SW480 (cell line): ENCODE results near the gene PTMS.

Experiments
- DNase-seq: peaks from one replicate; pipeline ENCODE4 v3.0.0-alpha.2; 2016; ENCODE audit warnings: low spot score

The PTMS gene

GRCh38 chr12:6788972-6789924 is 23.1 kb downstream of the PTMS start, which contains the start of gene CD4:
TSS of gene CD4 (plus strand) at chr12:6789528. CDS start at chr12:6800139, 10,611 bp downstream.
- DNase-seq = no peak

- no peak for DNase-seq
These were observed 24.5 kb downstream of the PTMS start for GRCh38 chr12:6790496-6791150.

- no peak for DNase-seq
These were observed 25.9 kb downstream of the PTMS start for GRCh38 chr12:6791931-6792520.

GRCh38 chr12:6792522-6793201 is 26.5 kb downstream of the PTMS start:
- peak; percentile 33 for DNase-seq

DNA sequence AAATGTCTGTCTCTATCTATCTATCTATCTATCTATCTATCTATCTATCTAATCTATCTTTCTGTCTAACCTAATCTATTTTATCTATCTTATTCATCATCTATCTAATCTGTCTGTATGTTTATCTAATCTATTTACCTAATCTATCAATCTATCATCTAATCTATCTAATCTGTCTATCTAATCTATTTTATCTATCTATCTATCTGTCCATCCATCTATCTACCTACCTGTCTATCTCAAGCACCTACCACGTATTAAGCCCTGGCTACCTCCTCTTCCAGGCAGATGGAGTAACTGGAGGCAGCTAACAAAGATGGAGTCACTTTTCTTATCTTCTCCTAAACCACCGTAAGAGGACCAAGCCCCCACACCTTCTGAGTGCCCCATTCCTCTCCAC is 28.9 kb downstream of the PTMS start:
- DNase-seq = no peak

- DNase-seq = no peak
These were observed 30.4 kb downstream of the PTMS start for GRCh38 chr12:6796576-6796975.

DNA sequence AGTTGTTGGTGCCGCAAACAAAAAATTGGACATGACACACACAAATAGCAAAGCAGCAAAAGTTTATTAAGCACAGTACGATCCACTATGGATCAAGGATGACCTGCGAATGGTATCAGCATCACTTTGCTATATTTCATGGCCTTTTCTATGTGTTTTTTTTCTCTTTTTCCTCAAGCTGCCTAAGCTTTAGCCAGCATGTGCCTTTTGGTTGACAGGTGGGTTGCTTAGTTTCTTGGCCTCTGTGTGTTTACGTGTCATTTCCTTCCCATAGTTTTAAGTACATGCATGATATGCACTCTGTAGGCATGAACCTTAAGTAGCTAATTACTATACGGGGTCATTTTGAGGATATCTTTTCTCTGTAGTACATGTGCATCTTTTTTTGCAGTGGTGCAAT is 33.0 kb downstream of the PTMS start:
- no peak for DNase-seq

GRCh38 chr12:6807170-6807569 is 41.0 kb downstream of the PTMS start:
- peak; percentile 75 for DNase-seq

- no peak for DNase-seq
These were observed 42.9 kb downstream of the PTMS start for GRCh38 chr12:6809056-6809455.

DNA sequence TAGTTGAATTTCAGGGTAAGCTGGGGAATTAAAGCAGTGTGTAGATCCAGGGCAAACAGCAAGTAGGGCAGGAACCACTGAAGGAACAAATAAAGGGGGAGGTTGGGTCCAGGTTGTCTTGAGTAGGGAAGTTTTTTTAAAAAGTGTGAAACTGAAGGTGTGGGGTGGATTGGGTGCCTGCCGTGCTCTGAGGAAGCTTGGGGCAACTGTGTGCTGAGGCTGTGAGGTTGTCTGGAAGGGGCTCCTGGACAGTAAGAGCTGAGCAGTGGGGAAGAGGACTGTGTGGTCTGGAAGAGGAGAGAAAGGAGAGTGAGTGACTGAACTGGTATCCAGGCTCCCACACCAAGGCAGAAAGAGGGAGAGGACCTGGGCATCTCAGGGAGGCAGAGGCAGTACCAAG is 44.6 kb downstream of the PTMS start:
- no peak for DNase-seq

DNA sequence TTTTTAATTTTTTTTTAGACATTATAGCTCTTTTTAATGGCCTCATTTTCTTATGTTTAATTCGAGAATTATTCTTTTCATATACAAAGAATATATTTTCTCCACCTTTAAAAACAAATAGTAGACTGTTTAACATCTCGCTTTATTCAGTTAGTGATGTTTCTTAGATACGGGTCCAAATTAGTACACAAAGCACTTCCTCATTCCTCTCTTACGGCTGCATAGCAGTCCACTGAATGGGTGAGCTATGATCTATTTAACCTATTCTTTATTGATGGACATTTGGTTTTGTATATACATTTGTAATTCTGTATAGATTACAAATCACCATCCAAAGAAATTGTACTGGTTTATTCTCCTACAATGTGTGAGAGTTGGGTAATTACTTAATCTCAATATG is 47.2 kb downstream of the PTMS start:
- no peak for DNase-seq

DNA sequence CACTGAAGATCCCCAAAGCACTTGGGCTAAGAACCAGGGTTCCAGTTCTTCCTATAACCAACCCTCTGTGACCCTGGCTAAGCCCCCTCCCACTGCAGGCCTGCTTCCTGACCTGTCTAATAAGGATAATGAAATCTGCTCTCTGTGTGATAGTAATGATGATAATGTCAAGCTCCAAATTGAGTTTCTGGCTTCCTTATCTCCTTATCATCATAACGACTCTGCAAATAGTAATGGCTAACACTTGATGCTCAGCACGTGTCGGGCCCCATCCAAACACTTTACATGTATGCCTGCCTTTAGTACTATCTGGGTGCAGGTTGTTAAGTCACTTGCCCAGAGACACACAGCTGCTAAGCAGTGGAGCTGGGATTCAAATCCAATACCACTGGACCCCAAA is 50.4 kb downstream of the PTMS start:
- no peak for DNase-seq

- DNase-seq = no peak
These were observed 50.9 kb downstream of the PTMS start for GRCh38 chr12:6817098-6817497.

GRCh38 chr12:6817662-6818157 is 51.5 kb downstream of the PTMS start:
- DNase-seq = no peak

DNA sequence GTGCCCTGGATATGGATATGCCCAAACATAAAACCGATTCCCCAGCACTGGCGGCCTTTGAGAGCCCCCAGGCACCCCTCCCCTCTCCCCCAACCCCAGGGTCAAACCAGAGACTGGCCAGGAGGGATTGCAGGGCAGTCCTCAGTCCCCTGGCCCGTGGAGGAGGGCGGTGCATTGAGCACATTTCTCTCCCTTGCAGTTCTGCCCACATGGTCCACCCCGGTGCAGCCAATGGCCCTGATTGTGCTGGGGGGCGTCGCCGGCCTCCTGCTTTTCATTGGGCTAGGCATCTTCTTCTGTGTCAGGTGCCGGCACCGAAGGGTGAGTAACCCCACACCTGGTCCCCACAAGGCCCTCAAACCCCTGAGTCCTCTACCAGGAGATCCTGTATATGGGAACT is 52.1 kb downstream of the PTMS start:
- no peak for DNase-seq

GRCh38 chr12:6818645-6819044 is 52.5 kb downstream of the PTMS start:
- DNase-seq = no peak

DNA sequence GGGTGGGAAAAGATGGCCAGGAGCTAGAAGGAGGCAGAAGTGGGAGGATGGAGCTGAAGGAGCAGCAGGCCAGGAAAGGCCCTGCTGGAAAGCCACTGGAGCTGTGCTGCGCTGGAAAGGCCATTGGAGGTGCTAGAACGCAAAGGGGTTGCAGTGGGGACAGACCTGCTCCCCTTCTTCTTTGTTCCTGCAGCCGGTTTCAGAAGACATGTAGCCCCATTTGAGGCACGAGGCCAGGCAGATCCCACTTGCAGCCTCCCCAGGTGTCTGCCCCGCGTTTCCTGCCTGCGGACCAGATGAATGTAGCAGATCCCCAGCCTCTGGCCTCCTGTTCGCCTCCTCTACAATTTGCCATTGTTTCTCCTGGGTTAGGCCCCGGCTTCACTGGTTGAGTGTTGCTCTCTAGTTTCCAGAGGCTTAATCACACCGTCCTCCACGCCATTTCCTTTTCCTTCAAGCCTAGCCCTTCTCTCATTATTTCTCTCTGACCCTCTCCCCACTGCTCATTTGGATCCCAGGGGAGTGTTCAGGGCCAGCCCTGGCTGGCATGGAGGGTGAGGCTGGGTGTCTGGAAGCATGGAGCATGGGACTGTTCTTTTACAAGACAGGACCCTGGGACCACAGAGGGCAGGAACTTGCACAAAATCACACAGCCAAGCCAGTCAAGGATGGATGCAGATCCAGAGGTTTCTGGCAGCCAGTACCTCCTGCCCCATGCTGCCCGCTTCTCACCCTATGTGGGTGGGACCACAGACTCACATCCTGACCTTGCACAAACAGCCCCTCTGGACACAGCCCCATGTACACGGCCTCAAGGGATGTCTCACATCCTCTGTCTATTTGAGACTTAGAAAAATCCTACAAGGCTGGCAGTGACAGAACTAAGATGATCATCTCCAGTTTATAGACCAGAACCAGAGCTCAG is 53.2 kb downstream of the PTMS start:
- DNase-seq = no peak

DNA sequence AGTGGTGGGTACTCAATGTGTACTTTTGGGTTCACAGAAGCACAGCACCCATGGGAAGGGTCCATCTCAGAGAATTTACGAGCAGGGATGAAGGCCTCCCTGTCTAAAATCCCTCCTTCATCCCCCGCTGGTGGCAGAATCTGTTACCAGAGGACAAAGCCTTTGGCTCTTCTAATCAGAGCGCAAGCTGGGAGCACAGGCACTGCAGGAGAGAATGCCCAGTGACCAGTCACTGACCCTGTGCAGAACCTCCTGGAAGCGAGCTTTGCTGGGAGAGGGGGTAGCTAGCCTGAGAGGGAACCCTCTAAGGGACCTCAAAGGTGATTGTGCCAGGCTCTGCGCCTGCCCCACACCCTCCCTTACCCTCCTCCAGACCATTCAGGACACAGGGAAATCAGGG is 54.0 kb downstream of the PTMS start:
- DNase-seq = no peak
